K562 (cell line): ENCODE results near the gene TRDMT1. TPM values are rescaled to one million over a fixed set of nuclear protein-coding genes. Genes with fewer than 3 reads are reported as not detected.
A peak's percentile ranks its signal among the peaks of the same experiment; 100 is the strongest.

Experiments used
- ATAC-seq: fragments of 200-7000 bp; cut with Tn5 transposase; 3 replicates; pipeline ENCODE4 v1.9.1; 2020; ENCODE audit warnings: moderate library complexity
- BruUV-seq: library from RNA; stranded (reverse); fragments of 400-500 nt; replicated peaks from 2 replicates; lab custom pipeline; 2021; lab: Mats Ljungman, UMichigan
- CTCF ChIA-PET: fragments of 300-600 bp; formaldehyde crosslinking; extraction: SDS; loops from one replicate; lab custom pipeline; 2021; ENCODE audit warnings: low intra/inter-chr PET ratio; lab: Yijun Ruan, JAX
- POLR2A ChIA-PET: fragments of 300-600, 350-650 bp; sonication (Branson Sonifier 250); formaldehyde crosslinking; extraction: SDS; loops from one replicate; lab custom pipeline; 2021; ENCODE audit warnings: antibody characterized with exemption, inconsistent platforms; lab: Yijun Ruan, JAX
- DNase-seq, 4 experiments: peaks; one replicate each; pipeline versions ENCODE4 v3.0.0 to v3.0.0-alpha.2; 2011 to 2018; ENCODE audit warnings: low spot score in 3 of 4, mixed read lengths in 3 of 4; ENCODE audit errors: extremely low read depth in 1 of 4
- FAIRE-seq: peaks from 2 replicates; lab custom pipeline; 2011; peaks lifted over from hg19 to GRCh38; lab: Jason Lieb, UNC
- H2AFZ ChIP-seq: 2 replicates; pipeline ENCODE4 v1.6.0; 2011; ENCODE audit warnings: low read depth, low read length, control low read depth, inconsistent platforms
- H3K27ac ChIP-seq: fragments of 200-600 bp; 3 replicates; pipeline ENCODE4 v1.8.0; 2011; ENCODE audit warnings: low read depth, mild to moderate bottlenecking, control low read depth, inconsistent platforms, low read length, moderate library complexity, mixed read lengths; ENCODE audit errors: extremely low read depth
- H3K27me3 ChIP-seq, 2 experiments: fragments of 300-600 bp in 1 of 2; 2 replicates in 1 of 2; 3 replicates in 1 of 2; pipeline versions ENCODE4 v1.6.0 to v1.8.0; 2011; ENCODE audit warnings: inconsistent platforms in 2 of 2, low read length in 2 of 2, mild to moderate bottlenecking in 1 of 2, mixed read lengths in 1 of 2, moderate library complexity in 1 of 2; ENCODE audit not compliant: control insufficient read depth in 2 of 2, insufficient read depth in 2 of 2
- H3K36me3 ChIP-seq: fragments of 300-600 bp; 3 replicates; pipeline ENCODE4 v1.8.0; 2011; ENCODE audit warnings: mild to moderate bottlenecking, low read length, inconsistent platforms; ENCODE audit not compliant: control insufficient read depth, insufficient read depth
- H3K4me1 ChIP-seq, 2 experiments: fragments of 200-600 bp in 1 of 2; replicated peaks in 1 of 2; 2 replicates in 1 of 2; 3 replicates in 1 of 2; pipeline versions ENCODE4 v1.5.1 to v1.8.0; 2011; ENCODE audit warnings: inconsistent platforms in 2 of 2, low read length in 2 of 2, mild to moderate bottlenecking in 1 of 2, mixed read lengths in 1 of 2, moderate library complexity in 1 of 2; ENCODE audit not compliant: control insufficient read depth in 2 of 2, insufficient read depth in 2 of 2
- H3K4me2 ChIP-seq: 2 replicates; pipeline ENCODE4 v1.6.1; 2011; ENCODE audit warnings: low read length, control low read depth, inconsistent platforms, mixed read lengths; ENCODE audit not compliant: insufficient read depth
- H3K4me3 ChIP-seq: fragments of 200-600 bp; sonication (generic), shearing (Covaris generic); 2 replicates; pipeline ENCODE4 v1.5.1; 2016; ENCODE audit warnings: control low read depth, inconsistent platforms
- H3K79me2 ChIP-seq: fragments of 200-600 bp; 3 replicates; pipeline ENCODE4 v1.8.0; 2011; ENCODE audit warnings: low read length, inconsistent platforms; ENCODE audit not compliant: control insufficient read depth, insufficient read depth
- H3K9ac ChIP-seq, 2 experiments: 2 replicates each; pipeline versions ENCODE4 v1.6.0 to v1.6.1; 2011; ENCODE audit warnings: low read depth in 2 of 2, low read length in 2 of 2, control low read depth in 1 of 2, inconsistent platforms in 1 of 2, mild to moderate bottlenecking in 1 of 2, mixed read lengths in 1 of 2; ENCODE audit not compliant: insufficient read depth in 1 of 2
- H3K9me1 ChIP-seq: one replicate; pipeline ENCODE4 v1.6.0; 2011; ENCODE audit warnings: inconsistent platforms, mild to moderate bottlenecking, low read length, moderate library complexity; ENCODE audit not compliant: control insufficient read depth, insufficient read depth
- H3K9me3 ChIP-seq: replicated peaks from 2 replicates; pipeline ENCODE4 v1.5.1; 2011; ENCODE audit warnings: low read depth, low read length, inconsistent platforms; ENCODE audit not compliant: control insufficient read depth, insufficient read depth
- H4K20me1 ChIP-seq: replicated peaks from 2 replicates; pipeline ENCODE4 v1.6.1; 2011; ENCODE audit warnings: low read length, inconsistent platforms, mixed read lengths; ENCODE audit not compliant: control insufficient read depth, insufficient read depth
- ARHGAP35 ChIP-seq: fragments of 450-650 bp; IDR thresholded peaks from 2 replicates; pipeline ENCODE4 v1.6.1; 2018; ENCODE audit not compliant: partially characterized antibody
- CEBPB ChIP-seq: fragments of 450-650 bp; IDR thresholded peaks from 2 replicates; pipeline ENCODE4 v1.6.1; 2016; ENCODE audit warnings: missing genetic modification characterization, missing compliant biosample characterization
- HDAC3 ChIP-seq: fragments of 450-650 bp; IDR thresholded peaks from 2 replicates; pipeline ENCODE4 v1.6.1; 2018; ENCODE audit warnings: borderline replicate concordance, mild to moderate bottlenecking, moderate library complexity; ENCODE audit not compliant: partially characterized antibody
- HEY1 ChIP-seq: fragments of 250-450 bp; sonication (Bioruptor Pico); IDR thresholded peaks from 2 replicates; pipeline ENCODE4 v1.5.0; 2020; ENCODE audit warnings: mild to moderate bottlenecking, moderate library complexity, borderline replicate concordance
- MECOM ChIP-seq: fragments of 250-450 bp; sonication (Bioruptor Pico); IDR thresholded peaks from 2 replicates; pipeline ENCODE4 v1.8.0; 2022; ENCODE audit warnings: inconsistent platforms
- MIER1 ChIP-seq: fragments of 450-650 bp; IDR thresholded peaks from 2 replicates; pipeline ENCODE4 v1.6.1; 2016; ENCODE audit warnings: antibody characterized with exemption, mild to moderate bottlenecking, low read depth
- OTX1 ChIP-seq: fragments of 450-650 bp; formaldehyde crosslinking; IDR thresholded peaks from 2 replicates; pipeline ENCODE4 v1.4.0; 2022; ENCODE audit warnings: mild to moderate bottlenecking
- PTRF ChIP-seq: fragments of 450-650 bp; IDR thresholded peaks from 2 replicates; pipeline ENCODE4 v1.6.1; 2016; ENCODE audit warnings: mild to moderate bottlenecking, missing genetic modification characterization, missing compliant biosample characterization
- RAD21 ChIP-seq, 2 experiments: fragments of 250-450 bp in 1 of 2; fragments of 450-650 bp in 1 of 2; sonication (Bioruptor Pico) in 1 of 2; formaldehyde crosslinking in 1 of 2; IDR thresholded peaks in 1 of 2; conservative IDR thresholded peaks in 1 of 2; 2 replicates each; pipeline versions ENCODE4 v1.4.0 to v1.8.0; 2020 to 2022; ENCODE audit warnings: mild to moderate bottlenecking in 2 of 2, moderate library complexity in 1 of 2
- RAD51 ChIP-seq: fragments of 450-650 bp; IDR thresholded peaks from 2 replicates; pipeline ENCODE4 v1.7.1; 2016; ENCODE audit warnings: low read depth, mild to moderate bottlenecking, borderline replicate concordance
- RBM15 ChIP-seq: fragments of 200-400 bp; formaldehyde crosslinking; IDR thresholded peaks from 2 replicates; pipeline ENCODE4 v1.6.1; 2018; ENCODE audit warnings: mild to moderate bottlenecking, low read length, moderate library complexity; ENCODE audit not compliant: insufficient read depth
- ZBED1 ChIP-seq: IDR thresholded peaks from 2 replicates; pipeline ENCODE4 v1.6.1; 2014
- ZNF124 ChIP-seq: sonication (generic); formaldehyde crosslinking; IDR thresholded peaks from 2 replicates; pipeline ENCODE4 v1.8.1; 2022; ENCODE audit warnings: missing genetic modification reagents
- ZNF263 ChIP-seq: sonication (generic); formaldehyde crosslinking; IDR thresholded peaks from 2 replicates; pipeline ENCODE4 v1.8.0; 2022; ENCODE audit warnings: mild to moderate bottlenecking, missing genetic modification reagents, borderline replicate concordance
- ZNF311 ChIP-seq: fragments of 250-450 bp; sonication (Bioruptor Pico); IDR thresholded peaks from 2 replicates; pipeline ENCODE4 v1.4.0; 2020; ENCODE audit warnings: mild to moderate bottlenecking, moderate library complexity
- ZNF444 ChIP-seq: fragments of 250-450 bp; sonication (Bioruptor Pico); IDR thresholded peaks from 2 replicates; pipeline ENCODE4 v1.4.0; 2020; ENCODE audit warnings: mild to moderate bottlenecking, moderate library complexity
- WGBS: fragments of 100-300 bp; shearing (Covaris generic); methylation state at CpG from one replicate; pipeline ENCODE4 v1.1.6; 2016; ENCODE audit warnings: low coverage, mixed read lengths; ENCODE audit not compliant: insufficient coverage; ENCODE audit errors: missing lambda C conversion rate; 5-methylcytosine and 5-hydroxymethylcytosine counted together
- in situ Hi-C: fragments of 300-500 bp; cut with MboI; formaldehyde crosslinking; loops from 4 replicates; pipeline ENCODE4 v1.15.0; 2018; ENCODE audit warnings: inconsistent platforms, mixed read lengths
- intact Hi-C: fragments of 100-400 bp; cut with micrococcal nuclease; formaldehyde crosslinking; loops from 2 replicates; pipeline ENCODE4 v1.14.2; 2022
- polyA plus RNA-seq, 8 experiments: library from polyadenylated mRNA; depleted of rRNA in 4 of 8; stranded (reverse) in 5 of 8; unstranded in 3 of 8; fragments of >200 nt; fragmentation: Nextera tagmentation in 2 of 8; fragmentation: Illumina TruSeq in 1 of 8; extraction: Ambion mirVana in 2 of 8; extraction: Trizol in 1 of 8; gene quantifications; 2 replicates each; pipeline versions ENCODE4 v1.2.1 to v1.2.3, GENCODE V29; 2011 to 2014; ENCODE audit warnings: inconsistent platforms in 1 of 8, missing spikeins in 1 of 8
- total RNA-seq, 7 experiments: library from RNA; depleted of rRNA in 6 of 7; stranded (reverse); fragments of >200 nt in 6 of 7; fragmentation: Illumina TruSeq in 2 of 7; extraction: Trizol in 2 of 7; gene quantifications; 2 replicates each; pipeline versions ENCODE4 v1.2.1 to v1.2.3, GENCODE V29; 2011 to 2021; ENCODE audit warnings: low replicate concordance in 1 of 7
- TF ChIP-seq, protein P1 (sequence below), 3 experiments: IDR thresholded peaks in 2 of 3; conservative IDR thresholded peaks in 1 of 3; 2 replicates each; pipeline ENCODE4 v1.5.1; 2011 to 2012; ENCODE audit warnings: low read length in 3 of 3, mild to moderate bottlenecking in 3 of 3, control low read depth in 2 of 3, improper control_type of control experiment in 1 of 3, inconsistent platforms in 1 of 3, low read depth in 1 of 3, mixed read lengths in 1 of 3, moderate library complexity in 1 of 3; ENCODE audit not compliant: insufficient read depth in 2 of 3

TRDMT1 gene
- total and polyA plus RNA-seq, 9 of the 15 experiments (the other 6 are each of a cell fraction or from before 2014, with no cell fraction given): 5.4 to 12.6 (median 9.3) TPM

GRCh38 chr10:17185873-17186272, 15.6 kb downstream of the TRDMT1 start:
- no peak for TF ChIP-seq ZNF311 (CRISPR knock-in tag)
- TF ChIP-seq MIER1: no peak
- no peak for TF ChIP-seq MECOM (CRISPR knock-in tag)
- TF ChIP-seq CEBPB (tag): no peak
- no peak for TF ChIP-seq OTX1
- TF ChIP-seq HEY1: no peak
- TF ChIP-seq PTRF (tag): no peak
- no peak for TF ChIP-seq ZBED1
- TF ChIP-seq ZNF124 (CRISPR knock-in tag): no peak
- TF ChIP-seq, all 486 proteins: peak for 0
- BruUV-seq: no TSS peak
- in situ Hi-C loops (no loop called here), intact Hi-C loops (no loop called here)
- DNase-seq: no peak
- H3K9me1 ChIP-seq: no peaks in the 10 kb centered on the region
- no peak overlapping the region for H3K4me2 ChIP-seq
- no peaks in the 10 kb centered on the region for H3K4me1 ChIP-seq
- FAIRE-seq: no peak
- H3K9ac ChIP-seq: no peak overlapping the region
- H3K36me3 ChIP-seq: no peaks in the 10 kb centered on the region
- no peaks in the 10 kb centered on the region for H4K20me1 ChIP-seq
- H3K4me3 ChIP-seq: no peak overlapping the region
- no peak overlapping the region for H3K27ac ChIP-seq
- ChIA-PET CTCF (no interaction called here), POLR2A (no interaction called here)
- H3K79me2 ChIP-seq: no peaks in the 10 kb centered on the region
- no peaks in the 10 kb centered on the region for H3K27me3 ChIP-seq
- ATAC-seq: no peak
- H3K9me3 ChIP-seq: no peaks in the 10 kb centered on the region; the same call in 1 of the 2 replicates
- WGBS: 91% methylated on average over 3 of the region's 3 CpGs
- no peak overlapping the region for H2AFZ ChIP-seq

DNA sequence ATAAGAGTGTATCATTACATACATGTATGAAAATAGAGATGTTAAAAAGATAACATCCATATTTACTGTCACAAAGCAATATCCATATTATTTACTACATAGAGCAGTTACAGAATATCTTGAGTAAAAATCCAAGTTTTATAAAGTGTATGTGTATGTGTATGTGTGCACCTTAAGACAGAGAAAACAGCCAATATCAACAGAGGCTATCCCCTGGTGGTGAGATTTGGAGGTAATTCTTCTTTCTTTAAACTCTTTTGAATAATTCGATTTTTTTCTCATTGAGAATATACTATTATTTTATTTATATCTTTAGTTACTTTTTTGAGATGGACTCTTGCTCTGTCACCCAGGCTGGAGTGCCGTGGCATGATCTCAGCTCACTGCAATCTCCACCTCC, 18.4 kb downstream of the TRDMT1 start:
- H3K27ac ChIP-seq: no peak overlapping the region
- intact Hi-C loops: no loop called here
- H3K79me2 ChIP-seq: no peaks in the 10 kb centered on the region
- H3K9me1 ChIP-seq: no peaks in the 10 kb centered on the region
- 42% methylated on average over 2 of the region's 2 CpGs for WGBS
- DNase-seq (no peak), FAIRE-seq (no peak), ATAC-seq (no peak)
- H2AFZ ChIP-seq: no peak overlapping the region
- no peak overlapping the region for H3K9ac ChIP-seq
- no peaks in the 10 kb centered on the region for H3K4me1 ChIP-seq
- H3K4me2 ChIP-seq: no peak overlapping the region
- no peaks in the 10 kb centered on the region; the same call in 1 of the 2 replicates for H3K9me3 ChIP-seq
- in situ Hi-C loops: no loop called here
- H4K20me1 ChIP-seq: no peaks in the 10 kb centered on the region
- no TSS peak for BruUV-seq
- CTCF ChIA-PET: no interaction called here
- H3K36me3 ChIP-seq: no peaks in the 10 kb centered on the region
- TF ChIP-seq ARHGAP35 (no peak), RBM15 (no peak), RAD51 (no peak), ZNF263 (CRISPR knock-in tag) (no peak), RAD21 (CRISPR knock-in tag; conservative IDR thresholded peaks at IDR 0.05 in 1 of 2, IDR thresholded peaks at IDR 0.05 in 1 of 2) (0 out of 4 replicates have a peak, but pooled peaks of 1 of the 2 experiments have one; percentile 8), ZNF444 (CRISPR knock-in tag) (no peak), HDAC3 (no peak)
- TF ChIP-seq, protein P1, sequence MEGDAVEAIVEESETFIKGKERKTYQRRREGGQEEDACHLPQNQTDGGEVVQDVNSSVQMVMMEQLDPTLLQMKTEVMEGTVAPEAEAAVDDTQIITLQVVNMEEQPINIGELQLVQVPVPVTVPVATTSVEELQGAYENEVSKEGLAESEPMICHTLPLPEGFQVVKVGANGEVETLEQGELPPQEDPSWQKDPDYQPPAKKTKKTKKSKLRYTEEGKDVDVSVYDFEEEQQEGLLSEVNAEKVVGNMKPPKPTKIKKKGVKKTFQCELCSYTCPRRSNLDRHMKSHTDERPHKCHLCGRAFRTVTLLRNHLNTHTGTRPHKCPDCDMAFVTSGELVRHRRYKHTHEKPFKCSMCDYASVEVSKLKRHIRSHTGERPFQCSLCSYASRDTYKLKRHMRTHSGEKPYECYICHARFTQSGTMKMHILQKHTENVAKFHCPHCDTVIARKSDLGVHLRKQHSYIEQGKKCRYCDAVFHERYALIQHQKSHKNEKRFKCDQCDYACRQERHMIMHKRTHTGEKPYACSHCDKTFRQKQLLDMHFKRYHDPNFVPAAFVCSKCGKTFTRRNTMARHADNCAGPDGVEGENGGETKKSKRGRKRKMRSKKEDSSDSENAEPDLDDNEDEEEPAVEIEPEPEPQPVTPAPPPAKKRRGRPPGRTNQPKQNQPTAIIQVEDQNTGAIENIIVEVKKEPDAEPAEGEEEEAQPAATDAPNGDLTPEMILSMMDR (IDR thresholded peaks at IDR 0.05 in 2 of 3, conservative IDR thresholded peaks at IDR 0.05 in 1 of 3; ENCODE audit: insufficient read depth in 2 of 3, low read depth in 1 of 3, low read length in 3 of 3): peak in 1 of 3 experiments; percentile 24; a peak in 1 of 6 replicates
- H3K4me3 ChIP-seq: no peak overlapping the region
- POLR2A ChIA-PET: no interaction called here
- no peaks in the 10 kb centered on the region for H3K27me3 ChIP-seq
